Skin of body (tissue), 2 donors: ENCODE measurements around the gene KRT222. TPM values are rescaled to one million over a fixed set of nuclear protein-coding genes. Genes with fewer than 3 reads are reported as not detected.

Source experiments
- DNase-seq: peaks from one replicate; lab custom pipeline; 2025; lab: John Stamatoyannopoulos, UW
- total RNA-seq: library from RNA; depleted of rRNA; stranded (reverse); fragments of >200 nt; gene quantifications from one replicate; pipeline ENCODE4 v1.2.3, GENCODE V29; 2014

The KRT222 gene
- total RNA-seq, result 0.49 TPM

GRCh38 chr17:40664582-40665333 is at the start of gene KRT222:
Gene KRT222, minus strand, starts transcription at chr17:40665177. Its CDS starts 78 bp downstream, at chr17:40665099.
- DNase-seq, result no peak

GRCh38 chr17:40714473-40714872 is 49.5 kb upstream of the KRT222 start:
- DNase-seq, result no peak

- DNase-seq, result no peak
These were observed 42.8 kb upstream of the KRT222 start for GRCh38 chr17:40707745-40708144.

GRCh38 chr17:40705584-40705983 is 40.6 kb upstream of the KRT222 start:
- no peak for DNase-seq

GRCh38 chr17:40703652-40704051 is 38.7 kb upstream of the KRT222 start, which contains the start of gene KRT24:
Gene KRT24, minus strand, starts transcription at chr17:40703752. Its CDS starts 59 bp downstream, at chr17:40703693.
- no peak for DNase-seq

- DNase-seq, result no peak
These were observed 37.3 kb upstream of the KRT222 start for GRCh38 chr17:40702271-40702670.

GRCh38 chr17:40699853-40700252 is 34.9 kb upstream of the KRT222 start:
- peak; percentile 56 for DNase-seq

- DNase-seq, result no peak
These were observed 34.4 kb upstream of the KRT222 start for GRCh38 chr17:40699371-40699770.

GRCh38 chr17:40697297-40697696 is 32.3 kb upstream of the KRT222 start:
- DNase-seq, result no peak

GRCh38 chr17:40696651-40697072 is 31.7 kb upstream of the KRT222 start:
- peak; percentile 10 for DNase-seq

- no peak for DNase-seq
These were observed 31.0 kb upstream of the KRT222 start for GRCh38 chr17:40695874-40696472.

- no peak for DNase-seq
These were observed 29.6 kb upstream of the KRT222 start for GRCh38 chr17:40694584-40694983.

GRCh38 chr17:40687106-40687505 is 22.1 kb upstream of the KRT222 start:
- no peak for DNase-seq

GRCh38 chr17:40686192-40686591 is 21.2 kb upstream of the KRT222 start:
- no peak for DNase-seq

- DNase-seq, result no peak
These were observed 16.0 kb upstream of the KRT222 start for GRCh38 chr17:40680998-40681397.

GRCh38 chr17:40679523-40679907 is 14.5 kb upstream of the KRT222 start:
- no peak for DNase-seq

- DNase-seq, result no peak
These were observed 14.0 kb upstream of the KRT222 start for GRCh38 chr17:40678902-40679522.

- no peak for DNase-seq
These were observed 10.9 kb upstream of the KRT222 start for GRCh38 chr17:40675905-40676304.

GRCh38 chr17:40672654-40673053 is 7.7 kb upstream of the KRT222 start:
- DNase-seq, result no peak

- no peak for DNase-seq
These were observed 6.3 kb upstream of the KRT222 start for GRCh38 chr17:40671282-40671681.

GRCh38 chr17:40666331-40666730 is 1.4 kb upstream of the KRT222 start:
- no peak for DNase-seq

GRCh38 chr17:40663252-40663651 is 1.7 kb downstream of the KRT222 start:
- DNase-seq, result no peak

- no peak for DNase-seq
These were observed 5.1 kb downstream of the KRT222 start for GRCh38 chr17:40659911-40660310.
